BJ (cell line): ENCODE measurements around the gene REM2. TPM values are rescaled to one million over a fixed set of nuclear protein-coding genes. Genes with fewer than 3 reads are reported as not detected.

Experiments
- CTCF ChIA-PET: fragments of 350-600 bp; formaldehyde crosslinking; extraction: SDS; loops from one replicate; lab custom pipeline; 2021; ENCODE audit warnings: antibody characterized with exemption, inconsistent platforms; lab: Yijun Ruan, JAX
- POLR2A ChIA-PET: fragments of 300-600 bp; sonication (Branson Sonifier 250); formaldehyde crosslinking; extraction: SDS; loops from one replicate; lab custom pipeline; 2021; ENCODE audit warnings: antibody characterized with exemption; lab: Charles Lee
- DNase-seq: peaks from one replicate; pipeline ENCODE4 v3.0.0-alpha.2; 2011; ENCODE audit warnings: low read depth
- H3K27me3 ChIP-seq: 2 replicates; pipeline ENCODE4 v1.6.0; 2011; ENCODE audit warnings: low read length; ENCODE audit not compliant: control insufficient read depth, insufficient read depth
- H3K36me3 ChIP-seq: 2 replicates; pipeline ENCODE4 v1.5.1; 2011; ENCODE audit warnings: low read length; ENCODE audit not compliant: control insufficient read depth, insufficient read depth
- H3K4me3 ChIP-seq: 2 replicates; pipeline ENCODE4 v1.5.1; 2011; ENCODE audit warnings: low read depth, mild to moderate bottlenecking, control low read depth, low read length
- polyA plus RNA-seq: library from polyadenylated mRNA; depleted of rRNA; stranded (reverse); fragments of >200 nt; gene quantifications from 2 replicates; pipeline ENCODE4 v1.2.3, GENCODE V29; 2011
- TF ChIP-seq, protein P1 (sequence below): IDR thresholded peaks from 2 replicates; pipeline ENCODE4 v1.5.1; 2011; ENCODE audit warnings: low read depth, mild to moderate bottlenecking, control low read depth, inconsistent platforms, low read length, moderate library complexity; ENCODE audit not compliant: insufficient read depth

Gene REM2
- polyA plus RNA-seq, 1 experiment: 0.10 TPM

DNA sequence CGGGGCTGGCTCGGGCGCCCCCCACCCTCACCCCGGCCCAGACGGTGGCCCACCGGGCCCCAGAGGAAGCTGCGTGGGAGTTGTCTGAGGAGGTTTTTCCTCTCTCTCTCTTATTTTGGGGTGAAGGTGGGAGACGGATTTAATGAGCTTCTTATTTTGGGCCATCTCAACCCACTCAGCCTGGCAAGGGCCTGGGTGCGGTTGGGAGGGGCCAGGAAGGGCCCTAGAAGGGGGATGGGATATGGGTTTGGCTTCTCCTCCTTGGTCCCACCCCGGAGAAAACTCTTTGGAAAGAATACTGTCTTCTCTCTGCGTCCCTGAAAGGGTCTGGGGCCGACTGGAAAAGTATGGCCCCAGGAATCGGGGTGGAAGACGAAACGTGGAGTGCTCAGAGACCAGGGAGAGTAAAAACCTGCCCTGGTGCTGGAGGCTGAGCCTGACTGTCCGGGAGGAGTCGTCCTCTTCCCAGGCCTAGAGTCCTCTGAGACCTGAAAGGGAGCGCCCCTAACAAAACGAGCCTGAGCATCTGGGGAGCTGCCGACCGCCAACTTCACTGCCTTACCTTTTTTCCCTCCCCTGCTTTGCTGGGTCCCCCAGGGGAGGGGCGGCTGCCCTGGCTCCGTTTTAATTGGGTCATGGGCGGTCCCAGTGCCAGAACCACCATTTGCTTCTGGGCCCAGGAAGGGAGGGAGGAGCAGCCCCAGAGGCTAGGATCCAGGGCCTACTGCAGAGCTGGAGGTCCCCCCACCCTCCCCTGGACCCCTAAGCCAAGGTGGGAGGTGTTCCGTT, 45.1 kb upstream of the REM2 start:
- CTCF ChIA-PET: interaction anchor here (0.7 to 9.9 kb wide), 9 partner anchors 10 to 465 kb away, joined by 3 to 246 read pairs (median 6); partner anchors contain the start of genes OXA1L and RBM23
- DNase-seq: no peak
- Histone ChIP-seq H3K4me3 (peak overlapping the region; percentile 83), H3K36me3 (peaks cover 24% of the 10 kb centered on the region), H3K27me3 (no peaks in the 10 kb centered on the region)
- POLR2A ChIA-PET: interaction anchor here (0.6 to 1.6 kb wide), 4 partner anchors 10 to 34 kb away, joined by 5 to 8 read pairs (median 6); no protein-coding TSS in a partner anchor
- TF ChIP-seq, protein P1, sequence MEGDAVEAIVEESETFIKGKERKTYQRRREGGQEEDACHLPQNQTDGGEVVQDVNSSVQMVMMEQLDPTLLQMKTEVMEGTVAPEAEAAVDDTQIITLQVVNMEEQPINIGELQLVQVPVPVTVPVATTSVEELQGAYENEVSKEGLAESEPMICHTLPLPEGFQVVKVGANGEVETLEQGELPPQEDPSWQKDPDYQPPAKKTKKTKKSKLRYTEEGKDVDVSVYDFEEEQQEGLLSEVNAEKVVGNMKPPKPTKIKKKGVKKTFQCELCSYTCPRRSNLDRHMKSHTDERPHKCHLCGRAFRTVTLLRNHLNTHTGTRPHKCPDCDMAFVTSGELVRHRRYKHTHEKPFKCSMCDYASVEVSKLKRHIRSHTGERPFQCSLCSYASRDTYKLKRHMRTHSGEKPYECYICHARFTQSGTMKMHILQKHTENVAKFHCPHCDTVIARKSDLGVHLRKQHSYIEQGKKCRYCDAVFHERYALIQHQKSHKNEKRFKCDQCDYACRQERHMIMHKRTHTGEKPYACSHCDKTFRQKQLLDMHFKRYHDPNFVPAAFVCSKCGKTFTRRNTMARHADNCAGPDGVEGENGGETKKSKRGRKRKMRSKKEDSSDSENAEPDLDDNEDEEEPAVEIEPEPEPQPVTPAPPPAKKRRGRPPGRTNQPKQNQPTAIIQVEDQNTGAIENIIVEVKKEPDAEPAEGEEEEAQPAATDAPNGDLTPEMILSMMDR: no peak

DNA sequence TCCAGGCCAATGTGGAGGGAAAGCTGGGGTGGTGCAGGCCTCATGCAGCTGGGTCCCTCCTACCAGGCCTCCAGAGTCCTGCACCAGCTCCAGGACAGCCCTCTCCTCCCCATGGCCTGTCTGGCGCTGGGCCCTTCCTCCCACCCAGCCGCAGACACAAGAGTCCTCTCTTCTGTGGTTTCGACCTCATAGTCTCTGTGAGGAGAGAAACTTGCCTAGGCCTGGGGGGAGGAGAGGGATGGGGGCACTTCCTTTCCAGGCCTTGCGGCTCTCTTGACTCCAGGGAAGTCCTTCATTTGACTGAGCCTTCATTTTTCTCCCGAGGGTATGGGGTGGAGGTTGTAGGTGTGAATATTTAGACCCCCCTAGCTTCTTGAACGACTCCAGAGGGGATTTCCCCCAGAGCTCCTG, 44.4 kb upstream of the REM2 start:
- TF ChIP-seq, protein P1: no peak
- Histone ChIP-seq H3K27me3 (no peaks in the 10 kb centered on the region), H3K36me3 (peaks cover 31% of the 10 kb centered on the region), H3K4me3 (peak overlapping the region; percentile 83)
- CTCF ChIA-PET: interaction anchor here (0.7 to 9.9 kb wide), 6 partner anchors 11 to 464 kb away, joined by 3 to 246 read pairs (median 5); partner anchors contain the start of gene OXA1L
- peak; percentile 21 for DNase-seq
- POLR2A ChIA-PET: interaction anchor here (1.1 kb wide), 1 partner anchor 13 kb away, joined by 21 read pairs; no protein-coding TSS in a partner anchor

DNA sequence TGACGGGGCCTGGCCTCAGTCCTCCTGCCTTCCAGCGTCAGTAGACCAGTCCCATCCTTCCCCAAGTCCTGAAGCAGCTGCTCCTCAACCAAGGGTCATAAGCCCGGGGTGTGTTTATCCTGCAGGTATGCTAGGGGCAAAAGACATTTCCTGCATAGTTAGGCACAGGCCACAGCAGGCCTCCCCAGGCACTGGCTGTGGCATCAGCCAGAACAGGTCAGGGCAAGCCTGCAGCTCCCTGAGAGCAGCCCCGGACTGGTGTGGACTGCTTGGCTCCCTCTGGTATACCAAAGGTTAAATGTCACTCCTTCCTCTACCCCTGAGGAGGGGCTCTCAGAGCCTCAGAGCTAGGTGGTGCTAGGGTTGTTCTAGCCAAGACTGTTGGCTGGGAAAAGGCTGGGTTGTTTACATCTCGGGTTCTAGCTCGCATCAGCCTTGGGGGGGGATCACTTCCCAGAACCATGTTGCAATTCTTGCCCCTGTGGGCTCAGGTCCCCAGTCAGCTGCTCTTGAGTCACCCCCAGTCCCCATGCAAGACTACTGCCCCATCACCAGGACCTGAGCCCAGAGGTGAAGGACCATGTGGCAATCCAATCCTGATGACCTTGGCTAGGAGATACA, 43.8 kb upstream of the REM2 start:
- POLR2A ChIA-PET: interaction anchor here (1.1 kb wide), 1 partner anchor 12 kb away, joined by 21 read pairs; no protein-coding TSS in a partner anchor
- TF ChIP-seq, protein P1: no peak
- no peak for DNase-seq
- Histone ChIP-seq H3K4me3 (peak overlapping the region; percentile 83), H3K27me3 (no peaks in the 10 kb centered on the region), H3K36me3 (peaks cover 34% of the 10 kb centered on the region)
- CTCF ChIA-PET: interaction anchor here (1.3 to 9.9 kb wide), 4 partner anchors 12 to 91 kb away, joined by 4 to 246 read pairs (median 46); no protein-coding TSS in a partner anchor

DNA sequence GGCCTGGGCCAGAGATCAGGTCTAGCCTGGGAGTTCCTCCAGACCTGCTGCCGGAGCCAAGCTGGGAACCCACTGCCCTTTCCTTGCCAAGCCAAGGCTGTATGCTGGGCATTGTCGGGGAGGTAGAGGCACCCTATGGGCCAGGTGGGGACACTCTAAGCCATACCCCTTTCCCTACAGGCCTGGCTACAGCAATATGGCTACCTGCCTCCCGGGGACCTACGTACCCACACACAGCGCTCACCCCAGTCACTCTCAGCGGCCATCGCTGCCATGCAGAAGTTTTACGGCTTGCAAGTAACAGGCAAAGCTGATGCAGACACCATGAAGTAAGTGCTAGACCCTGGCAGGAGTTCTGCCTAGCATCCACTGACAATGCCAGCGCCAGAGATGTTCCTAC, 41.7 kb upstream of the REM2 start:
- Histone ChIP-seq H3K27me3 (no peaks in the 10 kb centered on the region), H3K36me3 (peaks cover 53% of the 10 kb centered on the region), H3K4me3 (no peak overlapping the region)
- POLR2A ChIA-PET: interaction anchor here (0.6 kb wide), 1 partner anchor 30 kb away, joined by 3 read pairs; the partner anchor contains the start of gene LRP10
- TF ChIP-seq, protein P1: no peak
- DNase-seq: no peak
- CTCF ChIA-PET: interaction anchor here (9.8 to 9.9 kb wide), 2 partner anchors 10 to 20 kb away, joined by 86 to 246 read pairs; no protein-coding TSS in a partner anchor

DNA sequence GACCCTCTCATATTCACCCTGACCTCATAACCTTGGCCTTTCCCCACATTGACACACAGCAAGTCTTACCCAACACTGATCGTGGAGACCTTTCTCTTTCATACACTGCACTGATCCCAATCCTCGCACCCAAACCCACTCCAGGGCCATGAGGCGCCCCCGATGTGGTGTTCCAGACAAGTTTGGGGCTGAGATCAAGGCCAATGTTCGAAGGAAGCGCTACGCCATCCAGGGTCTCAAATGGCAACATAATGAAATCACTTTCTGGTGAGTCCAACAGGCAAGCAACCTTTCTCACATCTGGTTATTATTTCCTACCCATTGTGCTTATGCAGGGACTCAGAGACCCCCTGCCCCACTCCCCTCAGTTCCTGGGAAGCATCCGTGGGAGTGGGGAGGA, 41.3 kb upstream of the REM2 start:
- Histone ChIP-seq H3K36me3 (peaks cover 54% of the 10 kb centered on the region), H3K27me3 (no peaks in the 10 kb centered on the region), H3K4me3 (no peak overlapping the region)
- TF ChIP-seq, protein P1: no peak
- CTCF ChIA-PET: interaction anchor here (9.8 kb wide), 1 partner anchor 9 kb away, joined by 246 read pairs; no protein-coding TSS in a partner anchor
- DNase-seq: no peak
- POLR2A ChIA-PET: no interaction called here
